GM21786 (cell line): Measurements from ENCODE around the gene KLF6.
"Not testable (repeated sequence)": the region's sequence is repeated elsewhere in the genome, so short reads cannot be mapped to it uniquely, and the experiment has no call there.

ENCODE experiments used
- ATAC-seq: cut with Tn5 transposase; IDR thresholded peaks from one replicate; pipeline ENCODE4 v1.9.1; 2021; ENCODE audit not compliant: unreplicated experiment

Gene KLF6

DNA sequence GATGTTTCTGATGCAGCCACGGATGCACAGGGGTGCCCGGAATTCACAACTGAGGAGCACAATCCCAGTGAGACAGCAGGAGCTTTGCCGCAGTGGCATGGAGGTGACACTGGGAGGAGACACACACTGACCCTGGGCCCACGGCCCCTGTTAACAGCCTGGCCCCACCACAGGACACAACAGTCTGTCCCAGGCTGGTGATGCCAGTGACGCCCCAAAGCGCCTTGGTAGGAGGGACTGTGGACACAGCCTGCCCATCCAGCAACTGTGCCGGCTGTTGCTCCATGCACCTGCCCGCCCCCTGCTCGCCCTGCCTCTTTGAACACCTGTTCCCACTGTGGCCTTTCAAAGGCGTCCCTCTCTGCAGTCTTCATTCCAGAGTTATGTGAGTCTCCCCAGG lies 49.8 kb downstream of the KLF6 start:
- no peak for ATAC-seq

- ATAC-seq = no peak
These were observed 50.9 kb downstream of the KLF6 start for GRCh38 chr10:3734111-3734510.

- not testable (repeated sequence) for ATAC-seq
These were observed 52.8 kb downstream of the KLF6 start for GRCh38 chr10:3732183-3732582.

DNA sequence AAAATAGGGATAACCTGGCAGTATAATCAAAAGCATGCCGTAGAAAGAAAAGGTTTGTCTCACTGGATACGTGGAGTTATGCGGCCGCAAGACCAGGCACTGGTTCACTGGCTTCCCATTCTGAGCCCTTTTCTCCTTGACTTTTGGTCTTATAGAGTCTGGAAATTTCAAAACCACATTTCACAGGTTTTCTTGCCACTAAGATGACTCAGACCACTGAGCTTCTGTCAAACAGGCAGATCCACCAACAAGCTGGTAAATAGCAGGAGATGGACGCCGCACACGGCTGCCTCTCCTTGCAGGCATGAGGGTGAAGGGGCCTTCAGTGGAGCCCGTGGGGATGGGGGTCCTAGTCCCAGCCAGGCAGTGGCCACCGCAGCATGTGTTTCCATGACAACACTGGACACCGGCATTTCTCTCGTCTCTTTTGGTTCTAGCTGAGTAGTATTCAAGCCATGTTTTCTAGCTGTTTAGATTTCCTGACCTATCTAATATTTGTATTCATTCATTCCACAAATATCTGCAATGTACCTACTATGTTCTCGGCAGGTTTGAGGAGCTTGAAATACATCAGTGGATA lies 55.5 kb downstream of the KLF6 start:
- no peak for ATAC-seq

DNA sequence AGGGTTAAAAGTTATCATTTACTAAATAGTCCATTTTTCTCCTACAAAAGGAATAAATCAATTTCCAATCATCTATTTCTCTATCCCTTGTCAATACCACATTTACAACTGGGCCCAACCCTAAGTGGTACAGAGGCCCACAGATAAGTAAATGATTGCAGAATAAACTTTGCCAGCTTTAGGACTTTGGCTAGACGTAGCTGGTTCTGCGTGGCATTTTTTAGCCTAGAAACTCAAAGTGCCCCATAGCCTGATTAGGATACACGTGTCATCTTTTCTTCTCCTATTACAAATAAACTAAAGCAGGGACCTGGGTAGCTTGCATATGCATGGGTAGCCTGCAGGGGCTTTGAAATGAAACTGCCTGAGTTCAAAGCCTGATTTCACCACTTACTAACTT lies 56.4 kb downstream of the KLF6 start:
- no peak for ATAC-seq

DNA sequence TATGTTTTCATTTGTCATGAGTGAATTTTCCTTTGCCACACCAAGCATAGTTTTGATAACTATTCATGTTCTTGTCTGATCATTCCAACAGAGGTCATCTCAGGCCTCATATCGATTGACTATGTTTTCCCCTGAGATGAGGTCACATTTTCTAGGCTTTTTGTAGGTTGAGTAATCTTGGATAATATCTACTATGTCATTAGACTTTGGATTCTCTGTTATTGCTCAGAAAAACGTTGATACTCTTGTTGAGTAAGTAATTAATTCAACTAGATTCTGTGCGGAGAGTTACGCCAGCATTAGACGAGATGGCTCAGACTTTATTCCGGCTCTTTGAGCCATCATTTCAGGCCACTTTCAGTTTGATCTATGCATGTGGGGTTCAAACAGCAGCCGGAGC lies 57.7 kb downstream of the KLF6 start:
- ATAC-seq = no peak
